Measurements from ENCODE around the gene OTUD1. TPM values are rescaled to one million over a fixed set of nuclear protein-coding genes. Genes with fewer than 3 reads are reported as not detected.

Gene OTUD1
- total RNA-seq, 2 experiments from 2014 or later: 94.5 to 94.8 TPM

DNA sequence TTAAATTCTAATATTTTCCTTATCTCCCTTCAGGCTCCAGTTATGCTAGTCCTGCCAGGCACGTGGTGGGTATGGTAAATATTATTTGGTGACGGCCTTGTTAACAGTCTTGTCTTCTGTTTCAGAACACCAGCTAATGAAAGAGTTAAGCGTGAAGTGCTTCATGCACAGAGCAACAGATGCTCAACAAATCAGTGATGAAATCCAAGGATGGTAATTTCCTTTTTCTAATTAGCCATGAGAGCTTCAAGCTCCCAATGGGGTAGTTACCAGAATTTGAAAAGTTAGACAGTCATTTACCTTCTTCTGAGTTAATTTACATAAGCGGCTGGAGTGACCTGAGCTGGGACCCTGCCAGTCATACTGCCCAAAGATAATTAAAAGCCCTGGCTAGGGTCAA, 1.9 kb upstream of the OTUD1 start:
- ChIA-PET CTCF (no interaction called here), POLR2A (interaction anchor here (1.6 kb wide), 1 partner anchor 8 kb away, joined by 7 read pairs; no protein-coding TSS in a partner anchor)
- Histone ChIP-seq H3K27ac (ENCODE audit: low read depth in 1 of 2, low read length in 2 of 2) (no peak overlapping the region), H3K27me3 (ENCODE audit: control insufficient read depth in 1 of 2, insufficient read depth in 2 of 2, low read length in 2 of 2) (no peaks in the 10 kb centered on the region), H3K4me3 (ENCODE audit: low read length) (no peak overlapping the region), H3K9me3 (ENCODE audit: control insufficient read depth in 1 of 2, insufficient read depth in 1 of 2, low read length in 2 of 2) (no peaks in the 10 kb centered on the region), H3K4me1 (ENCODE audit: insufficient read depth, low read length) (peaks cover 12% of the 10 kb centered on the region), H3K36me3 (ENCODE audit: insufficient read depth, low read length) (no peaks in the 10 kb centered on the region)
- Mint-ChIP-seq H3K9me3 (no peaks in the 10 kb centered on the region), H3K27ac (peak overlapping the region; percentile 95), H3K4me1 (ENCODE audit: low read depth) (peaks cover 26% of the 10 kb centered on the region), H3K36me3 (ENCODE audit: low read depth) (peaks cover 16% of the 10 kb centered on the region), H3K4me3 (peak overlapping the region; percentile 87), H3K27me3 (no peaks in the 10 kb centered on the region)
- DNase-seq: no peak
- TF ChIP-seq, protein P1, sequence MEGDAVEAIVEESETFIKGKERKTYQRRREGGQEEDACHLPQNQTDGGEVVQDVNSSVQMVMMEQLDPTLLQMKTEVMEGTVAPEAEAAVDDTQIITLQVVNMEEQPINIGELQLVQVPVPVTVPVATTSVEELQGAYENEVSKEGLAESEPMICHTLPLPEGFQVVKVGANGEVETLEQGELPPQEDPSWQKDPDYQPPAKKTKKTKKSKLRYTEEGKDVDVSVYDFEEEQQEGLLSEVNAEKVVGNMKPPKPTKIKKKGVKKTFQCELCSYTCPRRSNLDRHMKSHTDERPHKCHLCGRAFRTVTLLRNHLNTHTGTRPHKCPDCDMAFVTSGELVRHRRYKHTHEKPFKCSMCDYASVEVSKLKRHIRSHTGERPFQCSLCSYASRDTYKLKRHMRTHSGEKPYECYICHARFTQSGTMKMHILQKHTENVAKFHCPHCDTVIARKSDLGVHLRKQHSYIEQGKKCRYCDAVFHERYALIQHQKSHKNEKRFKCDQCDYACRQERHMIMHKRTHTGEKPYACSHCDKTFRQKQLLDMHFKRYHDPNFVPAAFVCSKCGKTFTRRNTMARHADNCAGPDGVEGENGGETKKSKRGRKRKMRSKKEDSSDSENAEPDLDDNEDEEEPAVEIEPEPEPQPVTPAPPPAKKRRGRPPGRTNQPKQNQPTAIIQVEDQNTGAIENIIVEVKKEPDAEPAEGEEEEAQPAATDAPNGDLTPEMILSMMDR (IDR thresholded peaks at IDR 0.05): no peak
- ATAC-seq (ENCODE audit: poor library complexity): no peak
- intact Hi-C loops (cut with DNase I, micrococcal nuclease): loop anchor here (5.0 to 10.0 kb wide), 7 partner anchors 75 to 1912 kb away; partner anchors contain the start of genes ARHGAP21 (in 1 of the 2), C10orf67 (in 1 of the 2), DNAJC1 (in 1 of the 2) and ENKUR (in 1 of the 2)

DNA sequence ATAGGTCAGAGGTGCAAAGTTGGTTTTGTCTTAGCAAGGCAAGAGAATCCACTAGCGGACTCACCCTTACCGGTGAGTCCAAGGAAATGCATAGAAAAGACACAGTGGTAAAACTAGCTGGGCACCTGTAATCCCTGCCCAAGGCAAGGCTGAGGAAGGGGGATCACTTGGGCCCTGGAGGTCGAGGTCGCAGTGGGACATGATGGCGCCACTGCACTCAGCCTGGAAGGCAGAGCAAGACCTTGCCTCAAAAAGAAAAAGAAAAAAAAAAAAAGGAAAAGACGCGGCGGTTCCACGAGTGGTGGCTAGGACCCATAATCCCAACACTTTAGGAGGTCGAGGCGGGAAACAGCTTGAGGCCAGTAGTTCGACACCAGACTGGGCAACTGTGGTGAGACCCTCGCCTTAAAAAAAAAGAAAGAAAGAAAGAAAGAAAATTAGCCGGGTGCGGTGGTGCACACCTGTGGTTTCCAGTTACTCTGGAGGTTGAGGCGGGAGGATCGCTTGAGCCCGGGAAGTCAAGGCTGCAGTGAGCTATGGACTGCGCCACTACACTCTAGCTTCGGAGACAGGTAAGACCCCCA, 820 bp upstream of the OTUD1 start:
- H3K36me3 ChIP-seq (ENCODE audit: insufficient read depth, low read length): no peaks in the 10 kb centered on the region
- intact Hi-C loops (cut with DNase I, micrococcal nuclease): loop anchor here (5.0 to 10.0 kb wide), 7 partner anchors 76 to 1913 kb away; partner anchors contain the start of genes ARHGAP21 (in 1 of the 2), C10orf67 (in 1 of the 2), DNAJC1 (in 1 of the 2) and ENKUR (in 1 of the 2)
- Mint-ChIP-seq H3K4me1 (ENCODE audit: low read depth) (peaks cover 37% of the 10 kb centered on the region), H3K4me3 (peak overlapping the region; percentile 87), H3K27me3 (no peaks in the 10 kb centered on the region), H3K9me3 (no peaks in the 10 kb centered on the region), H3K27ac (peak overlapping the region; percentile 95), H3K36me3 (ENCODE audit: low read depth) (peaks cover 25% of the 10 kb centered on the region)
- H3K9me3 ChIP-seq (ENCODE audit: control insufficient read depth in 1 of 2, insufficient read depth in 1 of 2, low read length in 2 of 2): no peaks in the 10 kb centered on the region
- ATAC-seq (ENCODE audit: poor library complexity) (no peak), DNase-seq (peak in 2 of 14 experiments; percentile 16 to 38)
- peak overlapping the region; percentile 74 for H3K4me3 ChIP-seq (ENCODE audit: low read length)
- ChIA-PET POLR2A (interaction anchor here (0.6 to 4.5 kb wide), 13 partner anchors 9 to 1184 kb away, joined by 3 to 49 read pairs (median 7); partner anchors contain the start of gene C10orf67), CTCF (interaction anchor here (1.1 kb wide), 1 partner anchor 96 kb away, joined by 3 read pairs; no protein-coding TSS in a partner anchor)
- peak overlapping the region in 1 of 2 donors; percentile 76 for H3K27ac ChIP-seq (ENCODE audit: low read depth in 1 of 2, low read length in 2 of 2)
- H3K27me3 ChIP-seq (ENCODE audit: control insufficient read depth in 1 of 2, insufficient read depth in 2 of 2, low read length in 2 of 2): no peaks in the 10 kb centered on the region
- peaks cover 15% of the 10 kb centered on the region for H3K4me1 ChIP-seq (ENCODE audit: insufficient read depth, low read length)
- TF ChIP-seq, protein P1 (IDR thresholded peaks at IDR 0.05): no peak

DNA sequence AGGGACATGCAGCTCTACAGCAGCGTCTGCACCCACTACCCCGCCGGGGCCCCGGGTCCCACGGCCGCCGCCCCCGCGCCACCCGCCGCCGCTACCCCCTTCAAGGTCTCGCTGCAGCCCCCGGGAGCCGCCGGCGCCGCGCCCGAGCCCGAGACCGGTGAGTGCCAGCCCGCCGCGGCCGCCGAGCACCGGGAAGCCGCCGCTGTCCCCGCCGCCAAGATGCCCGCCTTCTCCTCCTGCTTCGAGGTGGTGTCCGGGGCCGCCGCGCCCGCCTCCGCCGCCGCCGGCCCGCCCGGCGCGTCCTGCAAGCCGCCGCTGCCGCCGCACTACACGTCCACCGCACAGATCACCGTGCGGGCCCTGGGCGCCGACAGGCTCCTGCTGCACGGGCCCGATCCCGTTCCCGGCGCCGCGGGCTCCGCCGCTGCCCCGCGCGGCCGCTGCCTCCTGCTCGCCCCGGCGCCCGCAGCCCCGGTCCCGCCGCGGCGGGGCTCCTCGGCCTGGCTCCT, 631 bp downstream of the OTUD1 start:
- Histone ChIP-seq H3K27me3 (ENCODE audit: control insufficient read depth in 1 of 2, insufficient read depth in 2 of 2, low read length in 2 of 2) (no peaks in the 10 kb centered on the region), H3K4me1 (ENCODE audit: insufficient read depth, low read length) (peaks cover 22% of the 10 kb centered on the region), H3K9me3 (ENCODE audit: control insufficient read depth in 1 of 2, insufficient read depth in 1 of 2, low read length in 2 of 2) (no peaks in the 10 kb centered on the region), H3K27ac (ENCODE audit: low read depth in 1 of 2, low read length in 2 of 2) (peak overlapping the region in 1 of 2 donors; percentile 81), H3K4me3 (ENCODE audit: low read length) (peak overlapping the region; percentile 68), H3K36me3 (ENCODE audit: insufficient read depth, low read length) (peaks cover 4% of the 10 kb centered on the region)
- Mint-ChIP-seq H3K36me3 (ENCODE audit: low read depth) (peaks cover 35% of the 10 kb centered on the region), H3K4me1 (ENCODE audit: low read depth) (peaks cover 42% of the 10 kb centered on the region), H3K9me3 (no peaks in the 10 kb centered on the region), H3K4me3 (peak overlapping the region; percentile 62), H3K27me3 (no peaks in the 10 kb centered on the region), H3K27ac (peak overlapping the region; percentile 95)
- ChIA-PET CTCF (interaction anchor here (0.5 to 0.8 kb wide), 2 partner anchors 1432 to 1943 kb away, joined by 3 read pairs; no protein-coding TSS in a partner anchor), POLR2A (interaction anchor here (1.4 to 4.5 kb wide), 11 partner anchors 9 to 1183 kb away, joined by 3 to 49 read pairs (median 11); partner anchors contain the start of gene C10orf67)
- intact Hi-C loops (cut with DNase I, micrococcal nuclease): loop anchor here (5.0 to 10.0 kb wide), 7 partner anchors 77 to 1915 kb away; partner anchors contain the start of genes ARHGAP21 (in 1 of the 2), C10orf67 (in 1 of the 2), DNAJC1 (in 1 of the 2) and ENKUR (in 1 of the 2)
- DNase-seq (peak in 8 of 14 experiments; percentile 11 to 59 (median 18)), ATAC-seq (ENCODE audit: poor library complexity) (peak; percentile 19)
- TF ChIP-seq, protein P1 (IDR thresholded peaks at IDR 0.05): no peak

Data from CD4-positive, alpha-beta T cell (primary cell).